Loucy (cell line): Measurements from ENCODE around the gene RALGPS1.

Source experiments
- H2AFZ ChIP-seq: fragments of 200-600 bp; sonication (generic); 2 replicates; pipeline ENCODE4 v1.6.0; 2016; ENCODE audit warnings: antibody characterized with exemption, mild to moderate bottlenecking, low read length, moderate library complexity
- H3F3A ChIP-seq: fragments of 200-600 bp; 2 replicates; pipeline ENCODE4 v1.6.0; 2016; ENCODE audit warnings: antibody characterized with exemption, low read depth, mild to moderate bottlenecking
- H3K27me3 ChIP-seq: fragments of 200-600 bp; sonication (generic); 2 replicates; pipeline ENCODE4 v1.6.1; 2014; ENCODE audit warnings: low read length, mild to moderate bottlenecking; ENCODE audit not compliant: insufficient read depth, poor library complexity, severe bottlenecking
- H3K36me3 ChIP-seq: fragments of 200-600 bp; sonication (generic); 2 replicates; pipeline ENCODE4 v1.6.1; 2016; ENCODE audit warnings: low read length; ENCODE audit not compliant: insufficient read depth
- H3K4me1 ChIP-seq: fragments of 200-600 bp; sonication (generic); 2 replicates; pipeline ENCODE4 v1.5.1; 2014; ENCODE audit warnings: low read length, mild to moderate bottlenecking; ENCODE audit not compliant: insufficient read depth, poor library complexity, severe bottlenecking
- H3K4me2 ChIP-seq: fragments of 200-600 bp; sonication (generic); 2 replicates; pipeline ENCODE4 v1.6.0; 2014; ENCODE audit warnings: antibody characterized with exemption, low read length, low read depth, mild to moderate bottlenecking; ENCODE audit not compliant: poor library complexity, severe bottlenecking
- H3K4me3 ChIP-seq: fragments of 200-600 bp; sonication (generic); 2 replicates; pipeline ENCODE4 v1.5.1; 2014; ENCODE audit warnings: low read length, mild to moderate bottlenecking, mixed read lengths; ENCODE audit not compliant: poor library complexity, severe bottlenecking
- H3K79me2 ChIP-seq: fragments of 200-600 bp; sonication (generic); 2 replicates; pipeline ENCODE4 v1.6.1; 2014; ENCODE audit warnings: low read length; ENCODE audit not compliant: insufficient read depth
- H3K9ac ChIP-seq: fragments of 200-600 bp; sonication (generic); 2 replicates; pipeline ENCODE4 v1.6.0; 2014; ENCODE audit warnings: mild to moderate bottlenecking, low read depth, low read length, moderate library complexity; ENCODE audit not compliant: poor library complexity, severe bottlenecking
- H3K9me2 ChIP-seq: fragments of 200-600 bp; sonication (generic); replicated peaks from 2 replicates; pipeline ENCODE4 v1.6.1; 2016; ENCODE audit warnings: low read depth, low read length, mixed read lengths
- H3K9me3 ChIP-seq: fragments of 200-600 bp; sonication (generic); 2 replicates; pipeline ENCODE4 v1.6.1; 2014; ENCODE audit warnings: mild to moderate bottlenecking, antibody characterized with exemption, low read length, low read depth; ENCODE audit not compliant: insufficient read depth
- H4K20me1 ChIP-seq: fragments of 200-600 bp; sonication (generic); 2 replicates; pipeline ENCODE4 v1.6.0; 2014; ENCODE audit warnings: antibody characterized with exemption, low read length, mild to moderate bottlenecking; ENCODE audit not compliant: insufficient read depth, poor library complexity, severe bottlenecking
- EZH2phosphoT487 ChIP-seq: fragments of 200-600 bp; IDR thresholded peaks from 2 replicates; pipeline ENCODE4 v1.6.1; 2018; ENCODE audit warnings: antibody characterized with exemption, mild to moderate bottlenecking, moderate library complexity, borderline replicate concordance
- TF ChIP-seq, protein P1 (sequence below): fragments of 200-600 bp; sonication (generic); conservative IDR thresholded peaks from 2 replicates; pipeline ENCODE4 v1.5.1; 2014; ENCODE audit warnings: mild to moderate bottlenecking, antibody characterized with exemption, low read length

RALGPS1 gene

DNA sequence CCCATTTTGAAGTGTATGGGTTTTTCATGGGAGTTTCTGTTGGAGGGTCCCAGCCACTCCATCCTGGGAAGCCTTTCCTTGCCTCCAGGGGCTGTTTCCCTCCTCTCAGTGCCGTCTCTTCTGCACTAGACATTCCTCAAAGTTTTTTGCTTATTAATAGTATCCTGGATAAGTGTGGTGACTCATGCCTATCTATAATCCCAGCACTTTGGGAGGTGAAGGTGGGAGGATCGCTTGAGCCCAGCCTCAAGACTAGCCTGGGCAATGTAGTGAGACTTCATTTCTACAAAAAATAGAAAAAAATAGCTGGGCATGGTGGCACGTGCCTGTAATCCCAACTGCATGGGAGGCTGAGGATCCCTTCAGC is 43.1 kb downstream of the RALGPS1 start:
- H3K9me2 ChIP-seq, result no peaks in the 10 kb centered on the region
- no peaks in the 10 kb centered on the region for H4K20me1 ChIP-seq
- no peaks in the 10 kb centered on the region for H3K27me3 ChIP-seq
- no peaks in the 10 kb centered on the region for H3K9me3 ChIP-seq
- H3K4me3 ChIP-seq, result no peak overlapping the region
- H3K36me3 ChIP-seq, result no peaks in the 10 kb centered on the region
- no peak overlapping the region for H3K9ac ChIP-seq
- TF ChIP-seq, protein P1, sequence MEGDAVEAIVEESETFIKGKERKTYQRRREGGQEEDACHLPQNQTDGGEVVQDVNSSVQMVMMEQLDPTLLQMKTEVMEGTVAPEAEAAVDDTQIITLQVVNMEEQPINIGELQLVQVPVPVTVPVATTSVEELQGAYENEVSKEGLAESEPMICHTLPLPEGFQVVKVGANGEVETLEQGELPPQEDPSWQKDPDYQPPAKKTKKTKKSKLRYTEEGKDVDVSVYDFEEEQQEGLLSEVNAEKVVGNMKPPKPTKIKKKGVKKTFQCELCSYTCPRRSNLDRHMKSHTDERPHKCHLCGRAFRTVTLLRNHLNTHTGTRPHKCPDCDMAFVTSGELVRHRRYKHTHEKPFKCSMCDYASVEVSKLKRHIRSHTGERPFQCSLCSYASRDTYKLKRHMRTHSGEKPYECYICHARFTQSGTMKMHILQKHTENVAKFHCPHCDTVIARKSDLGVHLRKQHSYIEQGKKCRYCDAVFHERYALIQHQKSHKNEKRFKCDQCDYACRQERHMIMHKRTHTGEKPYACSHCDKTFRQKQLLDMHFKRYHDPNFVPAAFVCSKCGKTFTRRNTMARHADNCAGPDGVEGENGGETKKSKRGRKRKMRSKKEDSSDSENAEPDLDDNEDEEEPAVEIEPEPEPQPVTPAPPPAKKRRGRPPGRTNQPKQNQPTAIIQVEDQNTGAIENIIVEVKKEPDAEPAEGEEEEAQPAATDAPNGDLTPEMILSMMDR, result no peak
- TF ChIP-seq EZH2phosphoT487, result no peak
- H3K4me2 ChIP-seq, result no peak overlapping the region
- no peaks in the 10 kb centered on the region for H3K4me1 ChIP-seq
- H2AFZ ChIP-seq, result no peak overlapping the region
- H3F3A ChIP-seq, result no peaks in the 10 kb centered on the region
- no peaks in the 10 kb centered on the region for H3K79me2 ChIP-seq

DNA sequence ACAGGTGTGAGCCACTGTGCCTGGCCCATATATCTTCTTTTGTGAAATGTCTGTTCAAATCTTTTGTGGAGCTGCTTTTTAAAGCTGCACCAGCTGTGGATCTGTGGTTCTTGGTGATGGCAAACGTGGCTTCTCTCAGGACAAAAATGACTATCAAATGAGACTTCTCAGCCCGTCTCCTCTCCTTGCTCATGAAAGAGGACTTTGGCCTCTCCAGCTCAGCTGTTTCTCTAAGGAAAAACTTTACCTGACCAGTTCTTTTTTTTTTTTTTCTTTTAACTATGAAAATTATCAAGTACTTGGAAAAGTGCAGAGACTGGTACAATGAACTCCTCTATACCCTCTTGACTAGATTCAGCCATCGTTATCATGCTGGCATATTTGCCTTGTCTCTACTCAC is 44.8 kb downstream of the RALGPS1 start:
- Histone ChIP-seq H3K27me3 (no peaks in the 10 kb centered on the region), H3K9me3 (no peaks in the 10 kb centered on the region), H3K4me2 (no peak overlapping the region), H3K36me3 (no peaks in the 10 kb centered on the region), H3K4me3 (no peak overlapping the region), H2AFZ (no peak overlapping the region), H3K9ac (no peak overlapping the region), H3K79me2 (no peaks in the 10 kb centered on the region), H3K4me1 (no peaks in the 10 kb centered on the region), H4K20me1 (no peaks in the 10 kb centered on the region), H3F3A (no peaks in the 10 kb centered on the region), H3K9me2 (no peaks in the 10 kb centered on the region)
- TF ChIP-seq EZH2phosphoT487, result no peak
- TF ChIP-seq, protein P1, result no peak

DNA sequence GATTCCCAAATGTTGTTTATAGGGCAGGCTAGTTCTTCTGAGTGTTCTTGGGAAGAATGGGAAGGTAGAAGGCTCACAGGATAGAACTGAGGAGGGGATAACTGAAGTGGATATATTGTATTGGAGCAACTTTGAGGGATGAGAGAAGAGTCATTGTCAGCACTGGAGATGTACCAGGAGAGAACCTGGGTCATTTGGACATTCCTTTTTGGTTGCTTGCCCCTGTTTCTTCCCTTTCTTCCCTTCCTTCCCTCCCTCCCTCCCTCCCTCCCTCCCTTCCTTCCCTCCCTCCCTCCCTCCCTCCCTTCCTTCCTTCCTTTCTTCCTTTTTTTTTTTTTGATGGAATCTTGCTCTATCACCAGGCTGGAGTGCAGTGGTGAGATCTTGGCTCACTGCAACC is 45.3 kb downstream of the RALGPS1 start:
- Histone ChIP-seq H4K20me1 (no peaks in the 10 kb centered on the region), H3F3A (no peaks in the 10 kb centered on the region), H3K4me3 (no peak overlapping the region), H2AFZ (no peak overlapping the region), H3K9me3 (no peaks in the 10 kb centered on the region), H3K9ac (no peak overlapping the region), H3K4me2 (no peak overlapping the region), H3K9me2 (no peaks in the 10 kb centered on the region), H3K4me1 (no peaks in the 10 kb centered on the region), H3K79me2 (no peaks in the 10 kb centered on the region), H3K27me3 (no peaks in the 10 kb centered on the region), H3K36me3 (no peaks in the 10 kb centered on the region)
- TF ChIP-seq, protein P1, result no peak
